Stimulated activated CD8-positive, alpha-beta memory T cell treated with anti-CD3 and anti-CD28 coated beads, Interleukin-12 subunit alpha, Interleukin-12 subunit beta, amount 100 ng/mL, for 4 hours (primary cell): ENCODE results near the gene HAO1.
"Not testable (repeated sequence)": the region's sequence is repeated elsewhere in the genome, so short reads cannot be mapped to it uniquely, and the experiment has no call there.

Experiments used
- DNase-seq: peaks from one replicate; pipeline ENCODE4 v3.0.0-alpha.2; 2020; ENCODE audit warnings: low read depth

HAO1 gene

GRCh38 chr20:7855545-7855944 is 84.7 kb downstream of the HAO1 start:
- no peak for DNase-seq

- DNase-seq: no peak
Measured at GRCh38 chr20:7853493-7853892, 86.8 kb downstream of the HAO1 start.

- no peak for DNase-seq
Measured at GRCh38 chr20:7850775-7851490, 89.3 kb downstream of the HAO1 start.

- DNase-seq: no peak
Measured at GRCh38 chr20:7849675-7850074, 90.6 kb downstream of the HAO1 start.

GRCh38 chr20:7848351-7848750 is 91.9 kb downstream of the HAO1 start:
- DNase-seq: no peak

GRCh38 chr20:7843613-7844012 is 96.6 kb downstream of the HAO1 start:
- no peak for DNase-seq

GRCh38 chr20:7841971-7842310 is 98.3 kb downstream of the HAO1 start:
- no peak for DNase-seq

- no peak for DNase-seq
Measured at GRCh38 chr20:7841291-7841970, 98.8 kb downstream of the HAO1 start.

- DNase-seq: no peak
Measured at GRCh38 chr20:7836076-7836475, 104.2 kb downstream of the HAO1 start.

- not testable (repeated sequence) for DNase-seq
Measured at GRCh38 chr20:7834441-7834840, 105.8 kb downstream of the HAO1 start.
